Kasumi-1 (cell line): ENCODE measurements around the gene SERPINE1.

Experiments
- DNase-seq, 2 experiments: peaks; one replicate each; lab custom pipeline; 2025; lab: John Stamatoyannopoulos, UW

Gene SERPINE1

GRCh38 chr7:101170617-101171441, 43.9 kb downstream of the SERPINE1 start:
- no peak for DNase-seq

- DNase-seq: no peak
Observed at GRCh38 chr7:101171442-101171837, 44.5 kb downstream of the SERPINE1 start.

- no peak for DNase-seq
Observed at GRCh38 chr7:101172005-101172853, 45.3 kb downstream of the SERPINE1 start.

- DNase-seq: no peak
Observed at GRCh38 chr7:101172854-101173751, 46.2 kb downstream of the SERPINE1 start.

GRCh38 chr7:101173752-101174244, 46.9 kb downstream of the SERPINE1 start:
- DNase-seq: no peak

- DNase-seq: no peak
Observed at GRCh38 chr7:101174322-101174854, 47.5 kb downstream of the SERPINE1 start.

- DNase-seq: no peak
Observed at GRCh38 chr7:101175664-101176063, 48.8 kb downstream of the SERPINE1 start.

- no peak for DNase-seq
Observed at GRCh38 chr7:101177644-101178043, 50.7 kb downstream of the SERPINE1 start.

GRCh38 chr7:101179117-101179516, 52.2 kb downstream of the SERPINE1 start:
- DNase-seq: no peak

- no peak for DNase-seq
Observed at GRCh38 chr7:101179713-101180112, 52.8 kb downstream of the SERPINE1 start.

- no peak for DNase-seq
Observed at GRCh38 chr7:101180130-101180755, 53.3 kb downstream of the SERPINE1 start, which contains the start of gene NAT16. TSS of gene NAT16 (minus strand) at chr7:101180293. CDS start at chr7:101174807, 5,486 bp downstream.

- DNase-seq: no peak
Observed at GRCh38 chr7:101185258-101185839, 58.4 kb downstream of the SERPINE1 start.

- no peak for DNase-seq
Observed at GRCh38 chr7:101186194-101186593, 59.3 kb downstream of the SERPINE1 start.

- DNase-seq: peak in 1 of 2 experiments; percentile 16
Observed at GRCh38 chr7:101186844-101187428, 60.0 kb downstream of the SERPINE1 start.
